K562 (cell line): ENCODE measurements around the gene SRD5A1. TPM values are rescaled to one million over a fixed set of nuclear protein-coding genes. Genes with fewer than 3 reads are reported as not detected.

Experiments
- ATF3 ChIP-seq, 2 experiments: fragments of 450-650 bp in 1 of 2; sonication (generic) in 1 of 2; formaldehyde crosslinking in 1 of 2; IDR thresholded peaks in 1 of 2; conservative IDR thresholded peaks in 1 of 2; 2 replicates each; pipeline versions ENCODE4 v1.6.1 to v1.8.1; 2016 to 2023; ENCODE audit warnings: mild to moderate bottlenecking in 2 of 2, moderate library complexity in 2 of 2, inconsistent platforms in 1 of 2, missing genetic modification reagents in 1 of 2
- BRF1 ChIP-seq: IDR thresholded peaks from 3 replicates; pipeline ENCODE4 v1.6.1; 2011; ENCODE audit warnings: borderline replicate concordance, mild to moderate bottlenecking; ENCODE audit not compliant: insufficient read length; ENCODE audit errors: extremely low read depth
- CCAR2 ChIP-seq: fragments of 200-400 bp; formaldehyde crosslinking; IDR thresholded peaks from 2 replicates; pipeline ENCODE4 v1.6.1; 2017; ENCODE audit warnings: mild to moderate bottlenecking, low read depth, low read length
- JUN ChIP-seq, 2 experiments: sonication (generic) in 1 of 2; formaldehyde crosslinking in 1 of 2; IDR thresholded peaks; 2 replicates each; pipeline versions ENCODE4 v1.6.1 to v1.8.0; 2012 to 2022; ENCODE audit warnings: borderline replicate concordance in 2 of 2, mild to moderate bottlenecking in 2 of 2, improper control_type of control experiment in 1 of 2, low read depth in 1 of 2, low read length in 1 of 2, missing genetic modification reagents in 1 of 2
- NR3C1 ChIP-seq: sonication (generic); formaldehyde crosslinking; IDR thresholded peaks from 2 replicates; pipeline ENCODE4 v1.8.1; 2022; ENCODE audit warnings: missing genetic modification reagents
- PHB ChIP-seq: fragments of 250-450 bp; sonication (Bioruptor Pico); IDR thresholded peaks from 2 replicates; pipeline ENCODE4 v1.5.0; 2021
- RBBP5 ChIP-seq: fragments of 200-600 bp; sonication (generic); IDR thresholded peaks from 2 replicates; pipeline ENCODE4 v1.6.1; 2012; ENCODE audit warnings: borderline replicate concordance, mild to moderate bottlenecking, low read length, control low read depth, inconsistent platforms; ENCODE audit not compliant: insufficient read depth, poor library complexity, severe bottlenecking
- SIN3A ChIP-seq, 2 experiments: fragments of 150-350 bp in 1 of 2; IDR thresholded peaks; 2 replicates each; pipeline ENCODE4 v1.6.1; 2011 to 2016; ENCODE audit warnings: borderline replicate concordance in 2 of 2, low read depth in 2 of 2, low read length in 2 of 2, mild to moderate bottlenecking in 2 of 2, moderate library complexity in 2 of 2; ENCODE audit not compliant: control insufficient read depth in 1 of 2
- ZBTB8A ChIP-seq: fragments of 450-650 bp; IDR thresholded peaks from 2 replicates; pipeline ENCODE4 v1.6.1; 2018; ENCODE audit warnings: mild to moderate bottlenecking, moderate library complexity; ENCODE audit not compliant: partially characterized antibody
- ZNF143 ChIP-seq: sonication (generic); formaldehyde crosslinking; IDR thresholded peaks from 2 replicates; pipeline ENCODE4 v1.9.0; 2022; ENCODE audit warnings: mild to moderate bottlenecking, missing genetic modification reagents
- ZNF217 ChIP-seq: sonication (generic); formaldehyde crosslinking; IDR thresholded peaks from 2 replicates; pipeline ENCODE4 v1.8.0; 2022; ENCODE audit warnings: mild to moderate bottlenecking, missing genetic modification reagents
- polyA plus RNA-seq, 8 experiments: library from polyadenylated mRNA; depleted of rRNA in 4 of 8; stranded (reverse) in 5 of 8; unstranded in 3 of 8; fragments of >200 nt; fragmentation: Nextera tagmentation in 2 of 8; fragmentation: Illumina TruSeq in 1 of 8; extraction: Ambion mirVana in 2 of 8; extraction: Trizol in 1 of 8; gene quantifications; 2 replicates each; pipeline versions ENCODE4 v1.2.1 to v1.2.3, GENCODE V29; 2011 to 2014; ENCODE audit warnings: inconsistent platforms in 1 of 8, missing spikeins in 1 of 8
- total RNA-seq, 7 experiments: library from RNA; depleted of rRNA in 6 of 7; stranded (reverse); fragments of >200 nt in 6 of 7; fragmentation: Illumina TruSeq in 2 of 7; extraction: Trizol in 2 of 7; gene quantifications; 2 replicates each; pipeline versions ENCODE4 v1.2.1 to v1.2.3, GENCODE V29; 2011 to 2021; ENCODE audit warnings: low replicate concordance in 1 of 7

Gene SRD5A1
- total and polyA plus RNA-seq, 9 of the 15 experiments (the other 6 are each of a cell fraction or from before 2014, with no cell fraction given): 1.3 to 22.6 (median 8.1) TPM

GRCh38 chr5:6633469-6634245, 417 bp downstream of the SRD5A1 start (continued):
- TF ChIP-seq SIN3A (IDR thresholded peaks at IDR 0.05; ENCODE audit: borderline replicate concordance in 2 of 2, control insufficient read depth in 1 of 2, low read depth in 2 of 2, low read length in 2 of 2): peak in 1 of 2 experiments; percentile 51; a peak in 1 of 4 replicates
- no peak for TF ChIP-seq BRF1
- 0 out of 2 replicates have a peak, but pooled peaks have one; percentile 39 for TF ChIP-seq ZNF143 (CRISPR knock-in tag)
- TF ChIP-seq ZNF217 (CRISPR knock-in tag): no peak
- 0 out of 2 replicates have a peak, but pooled peaks have one; percentile 60 for TF ChIP-seq NR3C1 (CRISPR knock-in tag)
- peak; percentile 61 for TF ChIP-seq RBBP5
- 0 out of 2 replicates have a peak, but pooled peaks have one; percentile 4 for TF ChIP-seq PHB (CRISPR knock-in tag)
- no peak for TF ChIP-seq CCAR2
- TF ChIP-seq JUN (IDR thresholded peaks at IDR 0.05; ENCODE audit: borderline replicate concordance, low read depth, low read length): no peak
- TF ChIP-seq JUN (CRISPR knock-in tag; IDR thresholded peaks at IDR 0.05; ENCODE audit: borderline replicate concordance): 0 out of 2 replicates have a peak, but pooled peaks have one; percentile 53
- TF ChIP-seq ZBTB8A: no peak
- no peak for TF ChIP-seq ATF3 (IDR thresholded peaks at IDR 0.05)
- no peak for TF ChIP-seq ATF3 (CRISPR knock-in tag; conservative IDR thresholded peaks at IDR 0.05)
